Naive B cell (primary cell): ENCODE measurements around the gene PER2. TPM values are rescaled to one million over a fixed set of nuclear protein-coding genes. Genes with fewer than 3 reads are reported as not detected.
A peak's percentile ranks its signal among the peaks of the same experiment; 100 is the strongest.

Experiments used
- ATAC-seq, 2 donors: fragments of 150-1000 bp; cut with Tn5 transposase; 2 replicates each; pipeline ENCODE4 v1.10.0; 2021; ENCODE audit warnings: low read depth in 2 of 2, mild to moderate bottlenecking in 2 of 2, moderate library complexity in 2 of 2
- DNase-seq: peaks from one replicate; pipeline ENCODE4 v3.0.0; 2022
- H3K27ac Mint-ChIP-seq, 6 donors: one replicate each; pipeline ENCODE4 v1.8.0; 2020 to 2022; ENCODE audit warnings: mild to moderate bottlenecking in 6 of 6, mixed read lengths in 6 of 6, moderate library complexity in 5 of 6, inconsistent platforms in 2 of 6
- H3K27me3 Mint-ChIP-seq, 3 donors: one replicate each; pipeline ENCODE4 v1.8.0; 2021 to 2022; ENCODE audit warnings: mixed read lengths in 3 of 3, mild to moderate bottlenecking in 1 of 3
- H3K36me3 Mint-ChIP-seq, 2 donors: one replicate each; pipeline ENCODE4 v1.8.0; 2020 to 2022; ENCODE audit warnings: mixed read lengths in 2 of 2, inconsistent platforms in 1 of 2, mild to moderate bottlenecking in 1 of 2
- H3K4me1 Mint-ChIP-seq, 3 donors: one replicate each; pipeline ENCODE4 v1.8.0; 2020 to 2022; ENCODE audit warnings: mixed read lengths in 3 of 3, inconsistent platforms in 1 of 3, mild to moderate bottlenecking in 1 of 3, moderate library complexity in 1 of 3
- H3K4me3 Mint-ChIP-seq, 8 donors: one replicate each; pipeline ENCODE4 v1.8.0; 2020 to 2022; ENCODE audit warnings: mild to moderate bottlenecking in 8 of 8, mixed read lengths in 8 of 8, moderate library complexity in 8 of 8, inconsistent platforms in 2 of 8
- H3K9me3 Mint-ChIP-seq, 7 donors: one replicate each; pipeline ENCODE4 v1.8.0; 2020 to 2022; ENCODE audit warnings: mixed read lengths in 7 of 7, mild to moderate bottlenecking in 5 of 7, inconsistent platforms in 2 of 7, moderate library complexity in 1 of 7
- polyA plus RNA-seq, 6 donors: library from polyadenylated mRNA; unstranded; fragments of 300-500 nt; fragmentation: Illumina TruSeq; gene quantifications; one replicate each; pipeline ENCODE4 v1.2.3, GENCODE V29; 2021; ENCODE audit warnings: low read depth in 6 of 6

The PER2 gene
- polyA plus RNA-seq, 6 donors from 2014 or later: 3.5 to 11.7 (median 4.5) TPM

DNA sequence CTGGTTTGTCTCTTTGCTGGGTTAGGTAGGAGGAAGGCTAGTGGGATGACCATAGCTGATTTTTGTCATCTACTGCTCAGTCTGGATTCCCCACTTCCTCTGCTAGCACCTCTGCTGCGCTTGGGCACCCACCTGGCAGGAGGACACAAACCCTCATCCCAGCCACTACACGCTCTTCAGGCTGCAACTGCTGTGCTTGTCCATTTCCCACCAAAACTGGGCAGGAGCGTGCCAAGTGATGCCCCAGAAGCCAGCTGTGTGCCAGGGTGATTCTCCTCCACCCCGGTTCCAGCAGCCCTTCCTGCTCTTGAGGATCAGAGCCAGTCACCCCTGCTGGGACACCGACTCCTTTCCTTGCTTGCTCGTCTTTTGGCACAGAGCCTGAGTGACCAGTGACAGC, 15.7 kb upstream of the PER2 start:
- peaks cover 4 to 28% (median 5%) of the 10 kb centered on the region in 3 donors for H3K27me3 Mint-ChIP-seq
- no peak overlapping the region for H3K27ac Mint-ChIP-seq
- no peak for DNase-seq
- H3K9me3 Mint-ChIP-seq: no peaks in the 10 kb centered on the region
- no peaks in the 10 kb centered on the region for H3K4me1 Mint-ChIP-seq
- ATAC-seq: no peak
- H3K36me3 Mint-ChIP-seq: no peaks in the 10 kb centered on the region
- no peak overlapping the region for H3K4me3 Mint-ChIP-seq

DNA sequence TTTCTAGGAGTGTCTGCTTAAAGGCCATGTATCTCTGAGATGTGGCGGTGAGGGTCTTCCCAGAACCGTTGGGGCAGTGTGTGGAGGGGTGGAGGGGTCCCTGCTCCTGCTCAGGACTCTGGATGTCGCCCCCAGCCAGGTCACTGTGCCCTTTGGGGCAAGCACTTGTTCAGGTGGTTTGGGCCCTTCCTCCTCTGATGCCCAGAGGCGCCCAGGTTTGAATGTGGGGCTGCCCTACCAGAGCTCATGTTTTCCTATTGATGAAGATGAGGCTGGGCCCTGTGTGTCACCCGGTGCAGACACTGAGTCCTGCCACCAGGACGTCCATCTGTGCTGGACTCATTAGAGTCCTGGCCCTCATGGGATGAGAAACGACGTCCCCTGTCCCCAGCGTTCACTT, 14.3 kb upstream of the PER2 start:
- no peak overlapping the region for H3K4me3 Mint-ChIP-seq
- no peaks in the 10 kb centered on the region for H3K36me3 Mint-ChIP-seq
- H3K27ac Mint-ChIP-seq: no peak overlapping the region
- H3K9me3 Mint-ChIP-seq: no peaks in the 10 kb centered on the region
- H3K4me1 Mint-ChIP-seq: no peaks in the 10 kb centered on the region
- peaks cover 0 to 29% (median 4%) of the 10 kb centered on the region in 3 donors for H3K27me3 Mint-ChIP-seq
- no peak for ATAC-seq
- no peak for DNase-seq

DNA sequence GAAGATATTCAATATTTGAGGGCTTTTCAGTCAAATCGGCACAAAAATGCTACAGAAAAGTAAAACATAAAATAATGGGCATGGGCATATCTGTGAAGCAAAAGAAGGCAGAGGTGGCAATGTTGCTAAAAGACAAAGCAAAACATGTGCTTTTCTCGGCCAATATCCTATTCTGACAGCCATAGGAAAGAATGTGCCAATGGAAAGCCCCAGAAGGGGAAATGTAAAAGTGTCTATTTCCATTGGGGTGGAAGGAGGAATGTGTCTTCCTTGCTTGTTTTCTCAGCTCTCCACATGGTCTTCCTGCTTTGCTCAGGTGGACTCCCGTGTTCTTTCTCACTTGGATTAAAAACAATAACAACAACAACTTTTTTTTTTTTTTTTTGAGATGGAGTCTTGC, 13.7 kb upstream of the PER2 start:
- ATAC-seq: no peak
- Mint-ChIP-seq H3K27ac (no peak overlapping the region), H3K4me3 (no peak overlapping the region), H3K9me3 (no peaks in the 10 kb centered on the region), H3K27me3 (peaks cover 4 to 33% (median 4%) of the 10 kb centered on the region in 3 donors), H3K4me1 (no peaks in the 10 kb centered on the region), H3K36me3 (no peaks in the 10 kb centered on the region)
- no peak for DNase-seq

DNA sequence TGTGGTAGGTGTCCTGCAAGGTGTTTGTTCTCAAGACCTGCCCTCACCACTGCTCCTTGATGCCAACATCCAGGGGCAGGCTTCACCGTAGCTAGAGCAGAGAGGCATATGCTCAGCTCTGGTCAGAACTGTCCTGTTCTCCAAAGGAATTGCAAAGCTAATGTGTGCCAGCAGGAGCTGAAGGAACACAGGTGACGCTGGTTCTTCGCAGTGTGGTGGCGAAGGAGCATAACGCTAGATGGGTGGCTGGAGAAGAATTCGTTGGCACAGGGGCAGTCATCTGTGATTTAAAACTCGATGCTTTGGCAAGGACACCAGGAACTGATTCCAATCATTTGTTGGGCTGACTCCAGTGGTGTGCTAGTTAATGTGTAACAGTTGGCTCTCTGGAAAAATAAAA, 11.4 kb upstream of the PER2 start:
- H3K4me3 Mint-ChIP-seq: no peak overlapping the region
- no peaks in the 10 kb centered on the region for H3K4me1 Mint-ChIP-seq
- H3K27me3 Mint-ChIP-seq: peaks cover 4 to 39% (median 16%) of the 10 kb centered on the region in 3 donors
- DNase-seq (no peak), ATAC-seq (no peak)
- no peaks in the 10 kb centered on the region for H3K9me3 Mint-ChIP-seq
- H3K36me3 Mint-ChIP-seq: no peaks in the 10 kb centered on the region
- no peak overlapping the region for H3K27ac Mint-ChIP-seq

DNA sequence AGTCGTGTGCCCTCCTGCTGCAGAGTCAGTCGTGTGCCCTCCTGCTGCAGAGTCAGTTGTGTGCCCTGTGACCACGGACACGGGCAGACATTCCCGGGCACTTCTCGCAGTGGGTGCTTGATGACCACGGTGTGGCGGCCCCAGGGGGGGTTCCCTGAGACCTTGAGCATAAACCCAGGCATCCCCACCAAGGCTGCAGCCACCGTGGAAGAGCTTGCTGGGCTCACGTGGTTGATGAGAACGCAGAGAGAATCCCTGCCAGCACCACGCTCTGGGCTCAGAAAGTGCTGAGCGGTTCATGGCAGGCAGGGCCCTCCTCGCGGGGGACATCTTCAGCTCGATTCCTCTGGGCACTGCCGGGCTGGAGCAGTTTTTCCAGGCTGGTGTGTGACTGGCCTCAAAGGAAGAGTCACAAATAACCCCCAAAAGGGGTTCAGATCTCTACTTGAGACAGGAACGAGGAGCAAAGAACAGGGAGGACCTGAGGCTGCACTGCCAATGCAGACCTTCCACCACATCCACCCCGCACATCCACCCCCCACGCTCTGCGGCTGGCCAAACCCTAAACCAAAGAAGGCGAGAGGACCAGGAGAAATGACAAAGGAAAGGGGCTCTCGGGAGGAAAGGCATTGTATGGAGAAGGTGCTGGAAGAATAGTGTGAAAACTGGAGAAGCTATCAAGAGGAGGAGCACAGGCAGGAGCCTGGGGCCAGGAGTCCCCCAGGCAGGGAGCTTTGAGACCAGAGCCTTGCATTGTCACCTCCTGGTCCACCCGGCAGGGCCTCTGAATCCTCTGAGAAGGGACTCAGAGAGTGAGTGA, 8.4 kb upstream of the PER2 start:
- no peaks in the 10 kb centered on the region for H3K4me1 Mint-ChIP-seq
- no peak overlapping the region for H3K4me3 Mint-ChIP-seq
- peaks cover 4 to 36% (median 18%) of the 10 kb centered on the region in 3 donors for H3K27me3 Mint-ChIP-seq
- no peaks in the 10 kb centered on the region for H3K36me3 Mint-ChIP-seq
- no peaks in the 10 kb centered on the region for H3K9me3 Mint-ChIP-seq
- no peak overlapping the region for H3K27ac Mint-ChIP-seq
- DNase-seq (no peak), ATAC-seq (no peak)

DNA sequence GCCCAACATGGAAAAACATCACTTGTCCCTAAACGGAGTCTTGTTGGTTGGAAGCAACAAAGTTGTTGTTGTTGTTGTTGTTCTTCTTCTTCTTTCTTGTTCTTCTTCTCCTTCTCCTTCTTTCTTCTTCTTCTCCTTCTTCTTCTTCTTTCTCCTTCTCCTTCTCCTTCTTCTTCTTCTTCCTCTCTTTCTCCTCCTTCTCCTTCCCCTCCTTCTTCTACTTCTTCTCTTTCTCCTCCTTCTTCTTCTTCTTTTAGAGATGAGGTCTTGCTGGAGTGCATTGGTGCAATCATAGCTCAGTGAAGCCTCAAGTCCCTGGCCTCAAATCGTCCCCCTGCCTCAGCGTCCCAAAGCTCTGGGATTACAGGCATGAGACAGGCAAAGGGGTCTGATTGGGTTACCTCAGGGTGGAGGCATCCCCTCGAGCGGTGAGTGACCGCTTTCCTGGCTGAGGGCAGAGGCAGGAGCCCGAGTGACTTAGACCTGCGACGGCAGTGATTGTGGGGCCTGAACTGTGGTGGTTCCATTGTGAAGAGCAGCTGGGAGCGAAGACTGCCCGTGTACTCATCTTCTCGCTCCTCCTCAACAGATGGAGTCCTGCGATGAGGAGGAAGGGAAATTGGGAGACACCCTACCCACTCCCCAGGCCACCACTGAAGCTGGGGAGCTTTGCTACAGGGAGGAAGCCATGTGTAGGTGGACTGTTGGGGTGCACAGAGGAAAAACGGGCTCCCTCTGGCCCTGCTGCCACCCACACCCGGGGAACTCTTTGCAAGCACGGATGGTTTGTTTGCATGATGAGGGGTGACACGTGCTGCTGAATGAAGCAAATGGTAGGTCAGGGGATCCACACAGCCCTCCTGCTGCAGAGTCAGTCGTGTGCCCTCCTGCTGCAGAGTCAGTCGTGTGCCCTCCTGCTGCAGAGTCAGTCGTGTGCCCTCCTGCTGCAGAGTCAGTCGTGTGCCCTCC, 7.0 kb upstream of the PER2 start:
- Mint-ChIP-seq H3K9me3 (no peaks in the 10 kb centered on the region), H3K4me3 (no peak overlapping the region), H3K4me1 (peaks cover 0 to 2% (median under 1%) of the 10 kb centered on the region in 3 donors), H3K27me3 (peaks cover 1 to 33% (median 18%) of the 10 kb centered on the region in 3 donors), H3K36me3 (no peaks in the 10 kb centered on the region), H3K27ac (no peak overlapping the region)
- DNase-seq (no peak), ATAC-seq (no peak)

DNA sequence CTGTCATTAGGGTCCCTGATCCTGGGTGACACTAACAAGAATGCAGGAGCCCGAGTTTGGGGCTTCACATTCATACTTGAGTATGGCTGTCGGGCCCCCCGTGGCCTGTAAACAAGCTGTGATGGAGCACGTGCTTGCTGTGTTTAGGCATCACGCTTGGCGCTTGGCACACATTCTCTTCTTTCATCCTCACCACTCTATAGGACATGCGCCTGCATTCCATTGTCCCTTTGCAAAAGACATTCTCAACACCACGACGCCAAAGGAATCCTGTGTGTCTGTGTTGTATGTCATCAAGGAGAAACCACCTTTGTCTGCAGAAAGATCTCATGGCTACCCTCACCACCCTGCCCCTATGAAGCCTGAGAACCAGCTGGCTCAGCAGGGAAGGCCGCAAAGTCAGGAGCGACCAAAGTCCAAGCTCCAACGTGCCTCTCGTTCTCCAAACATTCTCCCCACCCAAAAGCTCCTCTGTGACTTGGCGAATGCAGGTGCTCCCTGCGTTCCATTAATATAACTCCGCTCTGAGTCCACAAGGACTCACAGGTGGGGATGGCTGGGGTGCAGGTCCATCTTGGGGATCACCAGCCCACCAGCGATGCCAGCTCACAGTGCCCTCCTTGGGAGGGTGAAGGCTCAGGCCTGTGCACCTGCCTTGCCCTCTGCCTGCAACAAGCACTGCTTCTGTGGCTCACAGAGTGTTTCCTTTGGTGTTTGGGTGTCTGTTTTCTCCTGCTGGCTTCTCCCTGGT, 6.2 kb upstream of the PER2 start:
- peak overlapping the region in 1 of 8 donors; percentile 47 for H3K4me3 Mint-ChIP-seq
- ATAC-seq (no peak), DNase-seq (no peak)
- H3K27me3 Mint-ChIP-seq: peaks cover 0 to 26% (median 18%) of the 10 kb centered on the region in 3 donors
- H3K9me3 Mint-ChIP-seq: no peaks in the 10 kb centered on the region
- H3K36me3 Mint-ChIP-seq: no peaks in the 10 kb centered on the region
- peaks cover 7 to 10% (median 8%) of the 10 kb centered on the region in 3 donors for H3K4me1 Mint-ChIP-seq
- H3K27ac Mint-ChIP-seq: no peak overlapping the region

DNA sequence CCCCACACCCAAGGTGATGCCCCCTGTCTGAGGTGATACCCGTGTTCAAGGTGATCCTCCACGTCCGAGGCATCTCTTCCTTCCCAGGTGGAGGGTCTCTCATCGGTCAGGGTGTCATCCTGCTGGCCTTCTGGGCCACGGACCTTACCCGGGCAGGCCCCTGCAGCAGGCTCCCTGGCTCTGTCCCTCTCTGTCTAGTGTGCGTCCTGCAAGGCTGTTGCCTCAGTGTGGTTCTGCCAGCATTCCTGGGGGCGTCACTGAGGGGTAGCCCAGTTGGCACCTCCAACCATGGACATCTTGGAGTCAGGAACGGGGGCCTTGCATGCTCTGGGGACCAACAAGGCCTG, 5.6 kb upstream of the PER2 start:
- H3K4me3 Mint-ChIP-seq: peak overlapping the region in 1 of 8 donors; percentile 47
- H3K27me3 Mint-ChIP-seq: peaks cover 0 to 22% (median 18%) of the 10 kb centered on the region in 3 donors
- ATAC-seq: no peak
- no peak overlapping the region for H3K27ac Mint-ChIP-seq
- no peaks in the 10 kb centered on the region for H3K36me3 Mint-ChIP-seq
- H3K9me3 Mint-ChIP-seq: no peaks in the 10 kb centered on the region
- no peak for DNase-seq
- peaks cover 12 to 16% (median 13%) of the 10 kb centered on the region in 3 donors for H3K4me1 Mint-ChIP-seq

DNA sequence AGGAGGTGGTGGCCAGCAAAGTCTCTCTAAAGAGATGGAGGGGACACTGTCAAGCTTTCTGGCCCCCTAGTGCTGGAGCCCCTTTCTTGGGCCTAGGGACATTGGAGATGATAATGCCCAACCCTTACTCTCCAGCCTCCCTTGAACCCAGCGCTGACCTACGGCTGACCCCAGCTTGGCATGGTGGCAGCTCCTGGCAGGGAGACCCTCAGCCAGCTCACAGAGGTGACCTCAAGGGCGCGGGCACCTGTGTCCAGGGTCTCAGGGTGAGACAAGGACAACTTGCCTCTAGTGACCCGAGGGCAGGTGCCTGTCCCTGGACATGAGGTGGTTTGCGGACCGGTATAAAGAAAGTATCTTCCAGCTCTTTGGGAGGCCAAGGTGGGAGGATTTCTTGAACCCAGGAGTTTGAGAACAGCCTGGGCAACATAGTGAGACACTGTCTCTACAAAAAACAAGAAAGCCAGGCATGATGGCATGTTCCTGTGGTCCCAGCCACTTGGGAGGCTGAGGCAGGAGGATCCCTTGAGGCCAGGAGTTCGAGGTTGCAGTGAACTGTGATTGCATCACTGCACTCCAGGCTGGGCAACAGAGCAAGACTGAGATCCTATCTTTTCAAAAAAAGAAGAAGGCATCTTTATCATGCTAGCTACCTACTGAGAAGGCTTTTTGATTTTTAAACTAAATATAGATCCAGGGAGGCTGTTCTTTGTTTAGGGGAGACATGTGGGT, 3.3 kb upstream of the PER2 start:
- Mint-ChIP-seq H3K4me3 (peak overlapping the region in 1 of 8 donors; percentile 92), H3K36me3 (no peaks in the 10 kb centered on the region), H3K27ac (peak overlapping the region in 1 of 6 donors; percentile 38), H3K4me1 (peaks cover 21 to 28% (median 23%) of the 10 kb centered on the region in 3 donors), H3K27me3 (peaks cover 0 to 10% (median 9%) of the 10 kb centered on the region in 3 donors), H3K9me3 (no peaks in the 10 kb centered on the region)
- ATAC-seq (no peak), DNase-seq (no peak)

DNA sequence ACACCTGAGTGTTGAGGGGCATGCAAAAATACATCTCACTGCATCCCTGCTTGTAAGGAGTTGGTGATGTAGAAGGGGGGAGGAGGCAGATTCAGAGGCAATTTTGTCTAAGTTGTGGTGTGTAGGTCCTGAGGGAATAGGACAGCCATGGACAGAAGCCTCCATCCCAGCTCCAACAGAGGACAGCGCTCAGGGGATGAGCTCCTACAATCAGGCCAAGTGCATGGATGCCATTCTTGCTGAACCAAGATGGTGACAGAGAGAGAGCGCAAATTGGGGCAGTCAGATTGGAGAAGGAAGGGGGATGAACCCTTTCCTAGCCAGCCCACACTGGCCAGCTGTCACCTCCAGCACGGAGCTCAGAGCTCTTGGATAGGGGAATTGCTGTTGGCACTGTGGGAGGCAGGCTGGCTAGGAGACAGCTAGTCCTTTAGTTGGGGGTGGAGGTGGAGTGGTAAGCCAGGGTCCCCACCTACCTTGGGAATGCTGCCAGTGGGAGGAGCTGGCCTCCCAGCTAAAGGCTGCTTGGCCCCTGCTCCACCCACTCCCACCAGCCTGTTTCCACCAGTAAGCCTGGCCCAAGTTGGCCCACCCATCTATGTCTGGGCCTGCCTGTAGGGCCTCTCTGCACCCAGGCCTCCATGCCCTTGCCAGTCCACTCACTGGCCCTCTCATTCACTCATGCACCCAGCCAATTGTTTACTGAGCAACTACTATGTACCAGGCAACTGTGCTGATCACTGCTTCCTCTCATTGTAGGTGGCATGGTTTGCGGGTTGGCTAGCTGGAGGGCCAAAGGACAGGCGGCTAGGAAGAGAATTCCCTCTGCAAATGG, 2.5 kb upstream of the PER2 start:
- H3K4me3 Mint-ChIP-seq: peak overlapping the region in 6 of 8 donors; percentile 6 to 98 (median 93)

DNA sequence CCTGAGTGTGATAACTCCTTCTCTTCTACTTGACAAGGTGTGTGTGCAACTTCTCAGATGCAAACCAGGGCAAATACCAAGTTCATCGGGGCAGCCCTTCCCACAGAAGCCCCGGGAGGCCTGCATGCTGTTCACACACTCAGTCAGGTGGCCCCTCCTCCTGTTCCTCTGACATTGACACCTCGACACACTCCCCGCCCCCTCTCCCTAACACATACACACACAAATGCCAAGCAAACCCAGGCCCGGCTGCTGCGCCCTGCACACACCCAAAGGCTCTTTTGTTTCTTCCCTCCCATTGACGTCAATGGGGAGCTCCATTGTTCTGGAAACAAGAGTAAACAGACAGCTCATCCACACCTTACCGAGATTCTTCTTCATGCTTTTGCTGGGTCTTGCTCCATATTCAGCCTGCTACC, 1.7 kb upstream of the PER2 start:
- no peak for ATAC-seq
- Mint-ChIP-seq H3K4me3 (peak overlapping the region; percentile 47 to 98 (median 94)), H3K27me3 (peaks cover 0 to 8% (median 4%) of the 10 kb centered on the region in 3 donors), H3K36me3 (no peaks in the 10 kb centered on the region), H3K27ac (peak overlapping the region; percentile 32 to 96 (median 93)), H3K9me3 (no peaks in the 10 kb centered on the region), H3K4me1 (peaks cover 21 to 38% (median 27%) of the 10 kb centered on the region in 3 donors)
- DNase-seq: no peak

More for the DNA sequence above, 2.5 kb upstream of the PER2 start:
- no peaks in the 10 kb centered on the region for H3K9me3 Mint-ChIP-seq
- H3K27ac Mint-ChIP-seq: peak overlapping the region in 2 of 6 donors; percentile 49 to 96
- H3K4me1 Mint-ChIP-seq: peaks cover 21 to 35% (median 24%) of the 10 kb centered on the region in 3 donors
- no peak for DNase-seq
- no peak for ATAC-seq
- H3K27me3 Mint-ChIP-seq: peaks cover 0 to 9% (median 8%) of the 10 kb centered on the region in 3 donors
- H3K36me3 Mint-ChIP-seq: no peaks in the 10 kb centered on the region

DNA sequence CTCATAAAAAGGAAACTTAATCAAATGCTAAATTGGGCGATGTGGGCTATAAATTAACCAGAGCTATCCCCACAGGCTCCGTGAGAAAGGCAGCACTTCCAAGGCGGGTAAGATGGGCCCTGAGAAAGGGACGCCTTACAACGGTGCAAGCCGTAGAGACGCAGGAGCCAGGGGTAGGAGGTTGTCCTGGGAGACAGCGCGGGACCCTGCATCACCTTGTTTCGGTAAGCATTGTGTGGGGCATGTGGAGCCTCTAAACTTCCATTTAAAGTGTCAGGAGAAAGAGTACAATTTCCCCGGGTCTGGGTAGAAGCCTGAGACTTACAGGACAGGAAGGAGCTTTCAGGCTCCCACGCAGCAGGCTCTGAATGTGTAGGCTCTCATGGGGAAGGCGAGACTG, 1.2 kb upstream of the PER2 start:
- Mint-ChIP-seq H3K27me3 (peaks cover 0 to 4% (median 0%) of the 10 kb centered on the region in 3 donors), H3K4me3 (peak overlapping the region; percentile 91 to 98 (median 95)), H3K36me3 (no peaks in the 10 kb centered on the region), H3K4me1 (peaks cover 23 to 38% (median 29%) of the 10 kb centered on the region in 3 donors), H3K9me3 (no peaks in the 10 kb centered on the region), H3K27ac (peak overlapping the region; percentile 93 to 98 (median 95))
- DNase-seq (no peak), ATAC-seq (no peak)
